Stimulated activated CD8-positive, alpha-beta memory T cell treated with anti-CD3 and anti-CD28 coated beads, Interleukin-15, amount 100 ng/mL, for 1 hour (primary cell): ENCODE results near the gene MUSK.
"Not testable (repeated sequence)": the region's sequence is repeated elsewhere in the genome, so short reads cannot be mapped to it uniquely, and the experiment has no call there.

Experiments
- DNase-seq: peaks from one replicate; pipeline ENCODE4 v3.0.0-alpha.2; 2020; ENCODE audit warnings: low read depth

MUSK gene

DNA sequence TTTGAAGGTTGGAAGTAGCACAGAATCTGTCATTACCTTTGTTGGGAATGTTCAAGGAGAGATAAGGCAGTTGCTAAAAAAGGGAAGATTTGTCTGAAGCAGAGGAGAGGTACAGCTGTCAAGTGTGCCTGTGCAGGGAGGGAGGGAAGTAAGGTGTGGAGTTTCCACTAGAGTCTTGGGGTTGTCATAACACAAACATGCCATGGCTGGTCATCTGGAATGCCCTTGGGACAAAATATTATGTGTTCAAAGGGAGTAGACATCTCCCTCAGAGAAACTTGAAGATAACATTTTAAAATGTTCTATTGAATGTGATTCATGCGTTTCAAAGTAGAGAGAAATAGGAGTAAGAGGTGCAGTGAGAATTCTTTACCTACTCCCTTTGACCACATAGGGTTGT, 95.0 kb downstream of the MUSK start:
- DNase-seq, result no peak

DNA sequence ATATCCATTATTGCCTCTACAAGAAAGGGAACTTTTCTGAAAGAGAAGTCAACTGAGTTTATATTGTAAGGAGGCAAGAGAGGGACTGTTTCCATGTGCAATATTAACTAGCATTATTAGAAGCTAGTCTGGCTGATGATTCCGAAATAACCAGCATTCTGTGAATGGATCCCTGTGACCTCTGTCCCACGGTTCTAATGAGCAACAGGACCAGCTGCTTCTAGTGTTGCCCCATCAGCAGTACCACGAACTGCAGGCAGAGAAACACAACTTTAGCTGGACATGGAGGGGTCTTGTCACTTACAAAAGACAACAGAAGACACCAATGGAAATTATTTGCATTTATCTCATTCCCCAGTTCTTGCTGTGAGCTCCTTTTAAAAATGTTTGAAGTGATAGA, 95.4 kb downstream of the MUSK start:
- no peak for DNase-seq

- DNase-seq, result no peak
Measured at GRCh38 chr9:110765926-110766325, 97.3 kb downstream of the MUSK start.

DNA sequence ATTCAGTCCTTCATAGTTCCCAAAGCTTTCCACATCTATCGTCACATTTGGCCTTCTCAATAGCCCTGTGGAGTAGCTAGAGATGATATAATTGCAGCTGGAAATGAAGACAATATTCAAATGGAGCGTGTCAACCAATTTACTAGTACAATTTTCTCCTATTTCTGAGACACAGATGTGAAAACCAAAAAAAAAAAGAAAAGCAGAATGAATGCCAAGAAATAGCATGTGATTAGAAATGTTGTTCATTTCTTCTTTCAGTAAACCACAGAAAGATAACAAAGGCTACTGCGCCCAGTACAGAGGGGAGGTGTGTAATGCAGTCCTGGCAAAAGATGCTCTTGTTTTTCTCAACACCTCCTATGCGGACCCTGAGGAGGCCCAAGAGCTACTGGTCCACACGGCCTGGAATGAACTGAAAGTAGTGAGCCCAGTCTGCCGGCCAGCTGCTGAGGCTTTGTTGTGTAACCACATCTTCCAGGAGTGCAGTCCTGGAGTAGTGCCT, 99.0 kb downstream of the MUSK start:
- no peak for DNase-seq

DNA sequence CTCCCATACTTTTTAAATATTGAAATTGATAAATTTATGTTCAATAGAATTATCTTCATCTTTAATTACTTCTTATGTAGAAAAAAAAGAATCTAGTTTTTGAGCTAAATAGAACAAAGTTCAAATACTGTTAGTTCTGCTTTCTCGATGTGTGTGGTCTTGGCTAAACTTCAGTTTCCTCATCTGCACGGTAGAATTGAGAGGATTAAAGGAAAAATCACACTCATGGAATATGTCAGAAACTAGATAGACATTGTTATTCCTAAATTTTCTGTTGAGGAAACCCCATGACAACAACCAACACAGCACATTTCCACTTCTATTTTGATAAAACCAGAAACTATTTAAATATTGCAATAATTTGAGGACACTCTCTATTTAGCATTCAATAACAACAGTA, 100.3 kb downstream of the MUSK start:
- DNase-seq, result no peak

DNA sequence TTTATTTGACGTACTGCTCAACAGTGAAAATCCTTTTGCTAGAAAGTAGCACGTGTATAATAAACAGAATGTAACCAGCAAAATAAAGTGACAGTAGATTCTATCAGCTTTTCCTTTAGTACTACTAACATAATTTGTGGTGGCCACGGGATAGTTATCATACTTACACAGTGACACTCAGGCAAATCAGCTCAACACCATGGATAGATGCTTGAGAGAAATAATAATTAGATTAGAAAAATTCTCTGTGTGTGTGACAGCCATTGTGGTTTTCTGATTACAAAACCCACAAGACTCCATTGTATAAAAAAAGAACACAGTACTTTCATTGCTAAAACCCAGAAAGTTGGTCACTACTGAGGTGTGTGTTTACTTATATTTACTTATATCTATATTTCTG, 101.1 kb downstream of the MUSK start:
- DNase-seq, result no peak

DNA sequence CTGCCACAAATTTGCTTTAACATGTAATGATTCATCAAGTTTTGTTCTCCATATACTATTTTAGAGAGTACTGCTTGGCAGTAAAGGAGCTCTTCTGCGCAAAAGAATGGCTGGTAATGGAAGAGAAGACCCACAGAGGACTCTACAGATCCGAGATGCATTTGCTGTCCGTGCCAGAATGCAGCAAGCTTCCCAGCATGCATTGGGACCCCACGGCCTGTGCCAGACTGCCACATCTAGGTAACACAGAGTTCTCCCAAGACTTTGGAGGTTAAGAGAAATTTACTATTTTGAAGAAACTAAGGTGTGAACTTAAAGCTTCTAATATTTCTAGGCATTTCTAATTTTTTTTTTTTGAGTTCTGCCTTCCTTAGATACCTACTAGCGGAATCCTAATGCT, 107.1 kb downstream of the MUSK start:
- no peak for DNase-seq

DNA sequence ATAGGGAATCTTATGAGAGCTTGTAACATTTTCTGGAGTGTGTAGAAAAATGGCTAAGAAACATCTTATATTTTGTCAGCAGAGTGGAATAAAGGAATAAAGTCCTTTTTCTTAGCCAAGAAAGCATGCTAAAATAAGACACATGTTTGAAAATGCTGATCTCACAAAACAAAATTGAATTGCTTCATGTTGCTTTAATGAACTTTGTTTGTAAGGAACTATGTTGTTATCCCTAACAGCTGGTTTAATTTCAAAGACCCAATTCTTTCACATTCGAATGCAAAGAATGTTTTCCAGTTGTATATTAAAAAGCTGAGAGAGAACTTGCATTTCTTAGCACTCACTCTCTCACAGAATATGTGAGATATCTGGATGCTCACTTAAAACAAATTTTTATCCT, 107.6 kb downstream of the MUSK start:
- no peak for DNase-seq

DNA sequence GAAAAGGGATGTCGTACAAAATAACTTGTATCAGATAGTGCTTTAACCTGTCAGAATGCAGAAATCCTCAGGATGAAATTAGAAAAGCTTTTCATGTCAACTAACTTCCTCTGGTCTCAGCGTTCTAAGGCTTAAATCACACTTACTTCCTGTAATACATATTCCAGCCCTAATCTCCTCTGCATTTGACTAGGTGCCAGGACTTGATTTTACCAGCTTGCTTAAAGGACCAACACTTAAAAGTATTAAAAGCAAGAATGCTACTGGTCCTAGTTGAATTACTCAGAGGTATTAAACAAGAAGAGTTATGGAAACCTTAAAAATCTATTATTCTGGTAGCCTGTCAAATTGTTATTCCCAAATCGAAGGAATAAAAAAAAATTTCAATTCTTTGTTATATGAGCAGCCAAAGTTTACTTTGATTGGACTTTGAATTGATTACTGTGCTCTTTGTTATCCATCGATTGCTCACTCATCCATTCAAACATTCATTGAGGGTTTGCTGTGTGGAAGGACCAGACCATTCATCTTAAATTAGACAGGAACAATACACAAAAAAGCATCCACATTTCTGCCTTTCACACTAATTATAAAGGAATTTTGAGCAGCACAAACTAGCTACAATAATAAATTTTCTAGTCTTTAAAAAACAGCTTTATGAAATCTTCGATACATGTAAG, 108.7 kb downstream of the MUSK start:
- no peak for DNase-seq

DNA sequence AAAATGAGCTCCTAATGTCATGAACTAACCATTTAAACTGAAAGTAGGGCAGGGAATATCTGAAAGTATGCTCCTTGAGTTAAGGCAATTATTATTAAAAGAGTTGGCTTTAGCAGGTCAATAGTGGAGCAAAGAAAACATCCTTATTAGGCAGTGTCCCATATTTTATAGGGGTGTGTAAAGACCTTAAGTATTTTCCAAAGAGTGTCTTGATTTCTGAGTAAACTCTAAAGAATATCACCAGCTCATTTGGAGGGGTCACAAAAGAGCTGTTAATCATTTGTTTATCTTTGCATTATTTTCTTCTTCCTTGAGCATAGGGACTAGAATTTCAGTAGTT, 109.3 kb downstream of the MUSK start:
- DNase-seq, result no peak

DNA sequence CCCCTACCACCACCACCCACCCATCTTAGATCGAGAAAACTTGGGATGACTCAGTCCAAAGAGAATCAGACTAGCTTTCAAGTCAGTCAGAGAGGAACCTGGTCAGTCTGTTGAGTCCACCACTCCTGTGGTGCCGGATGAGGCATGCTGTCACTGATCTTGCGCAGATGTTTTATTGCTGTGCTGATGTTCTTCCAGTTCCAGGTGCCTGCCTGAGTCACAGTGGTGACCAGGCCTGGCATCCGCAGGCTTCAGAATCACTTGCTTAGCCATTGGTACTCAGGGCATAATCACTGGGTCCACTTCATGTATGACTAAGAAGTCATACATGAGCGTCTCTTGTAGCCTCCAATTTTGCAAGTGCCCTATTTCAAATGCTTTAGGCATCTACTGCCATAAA, 114.1 kb downstream of the MUSK start:
- DNase-seq, result no peak

- no peak for DNase-seq
Measured at GRCh38 chr9:110784309-110784708, 115.7 kb downstream of the MUSK start.

DNA sequence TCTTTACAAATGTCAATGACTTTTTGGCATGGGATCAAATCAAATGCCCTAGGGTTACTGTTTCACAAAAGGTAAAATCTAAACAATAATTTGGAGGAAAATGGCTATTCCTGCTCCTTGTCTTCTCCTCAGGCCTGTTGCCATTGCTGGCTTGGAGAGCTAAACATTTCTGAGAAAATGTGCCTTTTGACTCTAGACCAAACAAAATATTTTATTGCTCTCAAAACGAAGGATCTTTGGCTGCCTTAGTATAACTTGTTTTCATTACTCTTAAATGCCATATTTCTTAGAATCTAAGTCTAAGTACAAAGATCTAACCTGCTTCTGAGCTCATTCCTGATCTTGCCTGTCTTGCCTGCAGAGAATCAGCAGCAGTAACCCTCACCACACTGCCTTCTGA, 116.6 kb downstream of the MUSK start:
- DNase-seq, result no peak

- not testable (repeated sequence) for DNase-seq
Measured at GRCh38 chr9:110788396-110788795, 119.8 kb downstream of the MUSK start.

- DNase-seq, result no peak
Measured at GRCh38 chr9:110788871-110789270, 120.3 kb downstream of the MUSK start.

DNA sequence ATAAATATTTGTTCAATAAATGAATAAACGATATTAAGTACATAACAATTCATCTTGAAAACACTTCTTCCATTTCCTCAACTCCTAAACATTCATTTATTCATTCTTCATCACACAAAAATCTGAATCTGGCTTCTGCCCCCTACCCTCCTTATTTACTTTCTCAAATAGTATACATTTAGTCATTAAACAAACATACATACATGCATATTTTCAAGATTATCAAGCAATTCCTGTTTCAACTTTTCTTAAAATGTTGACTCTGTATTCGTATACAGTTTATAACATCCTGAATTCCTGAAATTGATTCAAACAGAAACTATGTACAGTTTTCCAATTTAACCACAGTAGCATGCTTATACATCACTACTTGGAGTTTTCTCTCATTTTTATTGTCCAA, 129.0 kb downstream of the MUSK start:
- no peak for DNase-seq

DNA sequence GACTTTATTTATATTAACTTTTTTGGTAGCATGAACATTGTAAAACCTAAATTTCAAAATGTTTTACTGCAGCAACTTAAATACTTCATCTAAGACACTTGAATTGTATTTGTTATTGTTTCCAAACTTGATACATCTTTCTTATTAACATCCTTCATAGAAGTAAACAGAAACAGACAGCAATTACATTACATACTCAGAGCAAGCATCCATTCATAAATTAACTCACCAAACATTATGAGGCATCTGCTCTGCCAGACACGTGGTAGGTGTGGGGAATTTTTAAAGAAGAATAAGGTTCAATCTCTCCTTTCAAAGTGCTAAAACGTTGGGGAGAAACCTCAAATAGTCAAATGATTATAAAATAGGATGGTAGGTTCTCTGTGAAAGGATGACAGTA, 130.8 kb downstream of the MUSK start:
- DNase-seq, result no peak

- DNase-seq, result no peak
Measured at GRCh38 chr9:110801426-110801825, 132.8 kb downstream of the MUSK start.

GRCh38 chr9:110802416-110803035, 133.9 kb downstream of the MUSK start:
- no peak for DNase-seq

DNA sequence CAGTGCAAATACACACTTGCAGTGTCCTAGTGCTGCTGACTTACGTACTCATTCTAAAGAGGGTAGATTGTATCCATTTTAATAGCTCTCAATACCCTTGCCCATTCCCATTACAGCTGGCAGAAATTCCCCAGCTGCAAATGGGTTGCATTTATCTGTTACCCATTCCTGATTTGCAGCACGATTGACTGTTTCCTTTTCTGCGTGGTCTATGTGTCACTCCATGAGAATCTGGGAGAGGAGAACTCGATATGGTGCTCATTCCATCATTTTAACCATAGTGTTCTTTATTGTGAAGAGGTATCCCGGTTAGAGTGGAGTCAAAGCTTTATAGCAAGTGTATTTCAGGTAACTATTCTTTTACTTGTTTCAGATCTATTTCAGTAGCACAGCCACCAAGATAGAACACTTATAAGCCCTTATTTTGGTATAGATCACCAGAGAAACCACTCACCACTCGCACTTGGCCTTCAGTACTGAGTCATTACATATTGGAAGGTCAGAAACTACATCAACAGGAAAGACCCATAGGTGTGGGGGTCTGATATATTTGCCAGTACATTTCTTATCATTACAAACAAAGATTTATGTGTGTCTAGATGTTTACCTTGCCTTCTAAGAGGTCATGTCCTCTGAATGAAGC, 139.5 kb downstream of the MUSK start:
- no peak for DNase-seq

- no peak for DNase-seq
Measured at GRCh38 chr9:110808599-110808980, 140.0 kb downstream of the MUSK start.

DNA sequence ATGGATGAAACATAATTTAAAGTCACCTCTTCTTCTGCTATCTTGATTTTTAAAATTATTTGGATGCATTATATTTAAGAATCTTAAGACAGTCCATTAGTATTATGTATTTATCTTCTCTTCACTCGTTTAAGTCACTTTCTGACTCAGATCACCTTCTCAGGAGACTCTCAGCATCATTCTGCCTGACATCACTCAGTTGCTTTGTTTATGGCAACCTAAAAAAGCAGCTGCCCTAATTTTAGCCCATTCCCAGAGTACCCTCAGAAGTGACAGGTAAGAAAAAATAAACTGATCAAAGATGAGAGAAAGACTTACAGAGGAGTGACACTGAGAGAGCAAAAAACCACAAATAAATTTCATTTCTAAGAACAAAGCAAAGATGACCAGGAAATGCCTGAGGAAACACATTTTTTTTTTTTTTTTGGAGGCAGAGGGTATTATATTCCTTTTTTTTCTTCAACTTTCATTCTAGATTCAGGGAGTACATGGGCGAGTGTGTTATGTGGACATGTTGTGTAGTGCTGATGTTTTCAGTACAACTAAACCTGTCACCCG, 140.5 kb downstream of the MUSK start:
- no peak for DNase-seq

DNA sequence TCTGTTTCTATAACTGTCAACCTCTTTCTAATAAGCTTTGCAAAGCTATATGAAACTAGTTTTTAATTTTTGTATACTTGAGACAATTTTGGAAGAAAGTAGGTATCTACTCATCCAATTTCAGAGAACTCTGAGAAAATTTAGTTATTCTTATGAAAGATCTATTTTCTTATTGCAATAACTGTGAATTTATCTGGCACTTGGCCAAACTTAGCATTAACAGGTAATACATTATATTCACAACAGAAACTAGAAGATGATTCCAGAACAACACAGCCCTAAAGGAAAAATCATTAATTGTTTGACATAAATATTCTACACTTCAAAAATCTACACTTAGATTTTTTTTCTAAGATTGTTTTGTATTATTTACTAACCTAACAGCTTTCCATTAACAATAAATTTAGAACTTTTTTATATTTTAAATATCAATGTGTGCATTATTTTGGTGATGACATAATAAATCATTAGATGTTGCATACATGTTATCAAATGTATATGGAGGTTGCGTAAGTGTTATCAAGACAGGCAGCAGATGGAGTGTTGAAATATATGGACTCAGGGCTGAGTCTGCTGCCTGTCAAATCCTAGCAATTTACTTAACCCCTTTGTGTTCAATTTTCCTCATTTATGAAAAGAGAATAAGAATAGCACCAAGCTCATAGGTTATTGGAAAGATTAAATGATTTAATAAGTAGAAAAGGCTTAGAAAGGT, 141.8 kb downstream of the MUSK start:
- DNase-seq, result no peak
